Tibial nerve (tissue), 4 donors: ENCODE measurements around the gene PPIP5K2. TPM values are rescaled to one million over a fixed set of nuclear protein-coding genes. Genes with fewer than 3 reads are reported as not detected.

Experiments used
- DNase-seq, 2 donors: peaks; one replicate each; pipeline ENCODE4 v3.0.0-alpha.2; 2019; ENCODE audit warnings: low spot score in 2 of 2
- H3K27ac ChIP-seq, 4 donors: fragments of 200-600 bp; sonication (generic) in 3 of 4; one replicate each; pipeline ENCODE4 v1.5.1; 2017 to 2019; ENCODE audit warnings: mild to moderate bottlenecking in 1 of 4
- H3K27me3 ChIP-seq, 2 donors: fragments of 200-600 bp; sonication (generic) in 1 of 2; one replicate each; pipeline versions ENCODE4 v1.5.1 to v1.6.0; 2017 to 2019
- H3K36me3 ChIP-seq, 3 donors: fragments of 200-600 bp; sonication (generic); one replicate each; pipeline ENCODE4 v1.5.1; 2018 to 2019
- H3K4me1 ChIP-seq, 4 donors: fragments of 200-600 bp; sonication (generic) in 3 of 4; one replicate each; pipeline ENCODE4 v1.5.1; 2017 to 2019
- H3K4me3 ChIP-seq, 4 donors: fragments of 200-600 bp; sonication (generic) in 3 of 4; one replicate each; pipeline ENCODE4 v1.5.1; 2017 to 2019; ENCODE audit warnings: mild to moderate bottlenecking in 1 of 4, moderate library complexity in 1 of 4
- H3K9me3 ChIP-seq, 4 donors: fragments of 200-600 bp; sonication (generic) in 3 of 4; one replicate each; pipeline ENCODE4 v1.5.1; 2017 to 2019
- EP300 ChIP-seq, 2 donors: sonication (generic); formaldehyde crosslinking; IDR thresholded peaks; one replicate each; pipeline ENCODE4 v1.6.1; 2017; ENCODE audit warnings: antibody characterized with exemption in 2 of 2, mild to moderate bottlenecking in 1 of 2
- POLR2A ChIP-seq, 2 donors: fragments of 450-650 bp; IDR thresholded peaks; one replicate each; pipeline ENCODE4 v1.6.1; 2017; ENCODE audit warnings: antibody characterized with exemption in 2 of 2, mild to moderate bottlenecking in 2 of 2, moderate library complexity in 2 of 2
- WGBS, 2 donors: methylation state at CpG; one replicate each; pipeline ENCODE4 v1.1.5; 2018; 5-methylcytosine and 5-hydroxymethylcytosine counted together
- total RNA-seq, 4 donors: library from RNA; depleted of rRNA; stranded (reverse); fragments of >200 nt; gene quantifications; one replicate each; pipeline ENCODE4 v1.1.0, GENCODE V29; 2016
- TF ChIP-seq, protein P1 (sequence below), 5 experiments: fragments of 200-600 bp in 3 of 5; fragments of 450-650 bp in 2 of 5; sonication (generic) in 3 of 5; IDR thresholded peaks; one replicate each; pipeline ENCODE4 v1.5.1; 2016 to 2019; ENCODE audit warnings: antibody characterized with exemption in 5 of 5, mild to moderate bottlenecking in 3 of 5, moderate library complexity in 2 of 5

PPIP5K2 gene
- total RNA-seq, 4 donors from 2014 or later, result 36.6 to 62.1 (median 44.7) TPM

DNA sequence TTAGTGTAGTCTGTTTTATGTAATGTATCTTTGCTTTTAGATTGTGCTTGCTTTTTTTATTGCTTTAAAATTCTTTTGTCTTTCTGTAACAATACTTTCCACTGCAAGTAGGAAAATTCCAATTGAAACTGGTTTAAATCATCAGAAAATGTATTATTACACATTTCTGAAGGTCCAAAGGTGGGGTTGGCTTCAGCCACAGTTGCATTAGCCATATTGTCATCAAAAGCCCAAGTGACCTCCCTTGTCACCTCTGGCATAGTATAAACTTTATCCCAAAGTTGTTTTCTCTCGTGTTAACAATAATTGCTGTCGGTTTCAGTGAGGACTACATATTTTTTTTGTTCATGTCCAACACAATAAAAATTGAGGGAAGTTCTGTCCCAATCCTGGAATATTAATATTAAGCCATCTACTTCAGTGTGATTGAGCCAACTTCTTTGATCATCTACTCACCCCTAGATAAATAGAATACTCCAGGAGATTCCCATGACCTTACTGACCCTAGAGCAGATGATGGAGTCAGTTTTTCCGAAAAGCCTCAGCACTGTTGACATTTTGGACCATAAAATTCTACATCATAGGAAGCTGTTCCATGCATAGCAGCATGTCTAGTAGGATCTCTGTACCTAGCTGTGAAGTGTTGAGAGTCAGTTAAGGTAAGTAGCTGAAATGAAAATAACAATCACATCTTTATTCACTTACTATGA, 86.0 kb downstream of the PPIP5K2 start:
- Histone ChIP-seq H3K36me3 (peaks cover 0 to 32% (median 4%) of the 10 kb centered on the region in 3 donors), H3K4me3 (no peak overlapping the region), H3K4me1 (peaks cover 0 to 6% (median 0%) of the 10 kb centered on the region in 4 donors), H3K27me3 (no peaks in the 10 kb centered on the region), H3K27ac (no peak overlapping the region), H3K9me3 (no peaks in the 10 kb centered on the region)
- 83 to 87% methylated on average over 3 of the region's 3 CpGs for WGBS, 2 donors
- no peak for DNase-seq
- TF ChIP-seq, protein P1, sequence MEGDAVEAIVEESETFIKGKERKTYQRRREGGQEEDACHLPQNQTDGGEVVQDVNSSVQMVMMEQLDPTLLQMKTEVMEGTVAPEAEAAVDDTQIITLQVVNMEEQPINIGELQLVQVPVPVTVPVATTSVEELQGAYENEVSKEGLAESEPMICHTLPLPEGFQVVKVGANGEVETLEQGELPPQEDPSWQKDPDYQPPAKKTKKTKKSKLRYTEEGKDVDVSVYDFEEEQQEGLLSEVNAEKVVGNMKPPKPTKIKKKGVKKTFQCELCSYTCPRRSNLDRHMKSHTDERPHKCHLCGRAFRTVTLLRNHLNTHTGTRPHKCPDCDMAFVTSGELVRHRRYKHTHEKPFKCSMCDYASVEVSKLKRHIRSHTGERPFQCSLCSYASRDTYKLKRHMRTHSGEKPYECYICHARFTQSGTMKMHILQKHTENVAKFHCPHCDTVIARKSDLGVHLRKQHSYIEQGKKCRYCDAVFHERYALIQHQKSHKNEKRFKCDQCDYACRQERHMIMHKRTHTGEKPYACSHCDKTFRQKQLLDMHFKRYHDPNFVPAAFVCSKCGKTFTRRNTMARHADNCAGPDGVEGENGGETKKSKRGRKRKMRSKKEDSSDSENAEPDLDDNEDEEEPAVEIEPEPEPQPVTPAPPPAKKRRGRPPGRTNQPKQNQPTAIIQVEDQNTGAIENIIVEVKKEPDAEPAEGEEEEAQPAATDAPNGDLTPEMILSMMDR (IDR thresholded peaks at IDR 0.05), result no peak
- TF ChIP-seq EP300 (IDR thresholded peaks at IDR 0.05) (no peak), POLR2A (IDR thresholded peaks at IDR 0.05) (no peak)

GRCh38 chr5:103207011-103207410, 86.9 kb downstream of the PPIP5K2 start:
- H3K27me3 ChIP-seq, result no peaks in the 10 kb centered on the region
- H3K36me3 ChIP-seq, result peaks cover 0 to 32% (median 0%) of the 10 kb centered on the region in 3 donors
- no peaks in the 10 kb centered on the region for H3K9me3 ChIP-seq
- H3K4me1 ChIP-seq, result peaks cover 0 to 6% (median 0%) of the 10 kb centered on the region in 4 donors
- no peak overlapping the region for H3K27ac ChIP-seq
- H3K4me3 ChIP-seq, result no peak overlapping the region
- no peak for TF ChIP-seq POLR2A (IDR thresholded peaks at IDR 0.05)
- no peak for TF ChIP-seq EP300 (IDR thresholded peaks at IDR 0.05)
- TF ChIP-seq, protein P1 (IDR thresholded peaks at IDR 0.05), result no peak
- no peak for DNase-seq
- WGBS, 2 donors, result 100% methylated on average over 1 of the region's 1 CpG

- Histone ChIP-seq H3K4me3 (no peak overlapping the region), H3K4me1 (peaks cover 0 to 6% (median 0%) of the 10 kb centered on the region in 4 donors), H3K27ac (no peak overlapping the region), H3K9me3 (no peaks in the 10 kb centered on the region), H3K36me3 (peaks cover 0 to 32% (median 0%) of the 10 kb centered on the region in 3 donors), H3K27me3 (no peaks in the 10 kb centered on the region)
- DNase-seq, result no peak
- no peak for TF ChIP-seq EP300 (IDR thresholded peaks at IDR 0.05)
- TF ChIP-seq, protein P1 (IDR thresholded peaks at IDR 0.05), result no peak
- no peak for TF ChIP-seq POLR2A (IDR thresholded peaks at IDR 0.05)
Observed at GRCh38 chr5:103207653-103208052, 87.6 kb downstream of the PPIP5K2 start.

- 32 to 46% methylated on average over 2 of the region's 2 CpGs for WGBS, 2 donors
- no peak overlapping the region for H3K4me3 ChIP-seq
- H3K4me1 ChIP-seq, result peaks cover 0 to 6% (median 0%) of the 10 kb centered on the region in 4 donors
- no peak for DNase-seq
- H3K27me3 ChIP-seq, result no peaks in the 10 kb centered on the region
- TF ChIP-seq POLR2A (IDR thresholded peaks at IDR 0.05), result no peak
- TF ChIP-seq, protein P1 (IDR thresholded peaks at IDR 0.05), result no peak
- TF ChIP-seq EP300 (IDR thresholded peaks at IDR 0.05), result no peak
- no peak overlapping the region for H3K27ac ChIP-seq
- no peaks in the 10 kb centered on the region for H3K9me3 ChIP-seq
- peaks cover 0 to 32% (median 0%) of the 10 kb centered on the region in 3 donors for H3K36me3 ChIP-seq
Observed at GRCh38 chr5:103208460-103208859, 88.4 kb downstream of the PPIP5K2 start.

DNA sequence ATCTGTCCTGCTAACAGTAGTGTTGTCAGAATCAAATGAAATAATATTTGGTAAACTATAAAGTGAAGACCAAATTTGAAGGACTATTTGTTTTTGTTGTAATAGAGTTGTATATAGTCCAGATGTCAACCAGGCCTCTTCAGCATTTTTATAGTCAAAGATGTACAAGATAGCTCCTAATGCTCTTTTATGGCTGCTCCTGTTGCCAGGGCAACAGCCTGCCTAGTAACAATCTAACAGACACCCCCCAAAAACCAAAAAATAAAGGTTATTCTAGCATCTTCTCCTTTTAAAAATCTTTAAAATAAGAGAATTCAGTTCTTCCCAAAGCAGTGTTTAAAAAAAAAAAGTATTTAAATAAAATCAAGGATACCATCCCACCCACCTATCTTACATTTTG, 89.0 kb downstream of the PPIP5K2 start:
- Histone ChIP-seq H3K9me3 (no peaks in the 10 kb centered on the region), H3K4me3 (no peak overlapping the region), H3K4me1 (peaks cover 0 to 6% (median 0%) of the 10 kb centered on the region in 4 donors), H3K27ac (no peak overlapping the region), H3K36me3 (peaks cover 0 to 29% (median 0%) of the 10 kb centered on the region in 3 donors), H3K27me3 (no peaks in the 10 kb centered on the region)
- no peak for DNase-seq
- TF ChIP-seq POLR2A (IDR thresholded peaks at IDR 0.05) (no peak), EP300 (IDR thresholded peaks at IDR 0.05) (no peak)
- TF ChIP-seq, protein P1 (IDR thresholded peaks at IDR 0.05), result no peak
